Urothelium cell line (cell line): ENCODE data around the gene SLC9A9.

Source experiments
- DNase-seq: peaks from one replicate; pipeline ENCODE4 v3.0.0; 2011; ENCODE audit warnings: low spot score, mixed read lengths
- FAIRE-seq: peaks from 2 replicates; lab custom pipeline; 2011; peaks lifted over from hg19 to GRCh38; lab: Jason Lieb, UNC

The SLC9A9 gene

DNA sequence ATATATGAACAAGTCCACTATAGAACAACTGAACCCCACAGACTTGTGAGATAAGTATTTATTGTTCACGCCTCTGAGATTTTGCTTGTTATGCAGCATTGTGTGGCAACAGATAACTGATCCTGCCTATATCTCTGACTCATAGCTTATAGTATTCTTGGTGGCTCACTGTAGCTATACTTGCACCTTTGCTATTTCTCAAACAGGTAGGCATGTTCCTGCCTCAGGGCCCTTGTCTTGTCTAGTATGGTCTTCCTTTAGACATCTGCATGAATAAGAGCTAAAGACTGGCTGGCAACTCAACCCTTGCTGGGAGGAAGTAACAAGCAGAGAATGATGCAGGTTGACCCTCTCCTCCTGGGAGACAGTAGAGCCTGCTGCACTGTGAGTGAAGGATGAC is 472.6 kb downstream of the SLC9A9 start:
- DNase-seq = no peak

DNA sequence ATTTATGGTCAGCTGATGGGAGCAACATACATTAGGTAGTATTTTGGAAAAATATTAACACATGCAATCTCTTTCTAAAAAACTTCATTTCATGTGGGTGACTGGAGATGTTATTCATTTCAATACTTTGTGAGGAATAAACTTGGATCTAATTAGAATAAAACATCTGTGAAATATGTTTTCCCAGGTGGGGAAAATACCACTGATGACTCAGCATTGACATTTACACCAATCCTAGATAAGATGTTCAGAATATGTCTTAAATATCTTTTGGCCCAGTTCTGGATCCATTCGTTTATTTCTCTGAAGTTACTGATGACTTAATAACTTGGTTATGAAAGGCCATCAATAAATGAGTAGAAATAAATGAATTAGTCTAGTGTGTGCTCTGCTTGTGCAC is 481.1 kb downstream of the SLC9A9 start:
- no peak for FAIRE-seq

More for the DNA sequence above, 472.6 kb downstream of the SLC9A9 start:
- no peak for FAIRE-seq

DNA sequence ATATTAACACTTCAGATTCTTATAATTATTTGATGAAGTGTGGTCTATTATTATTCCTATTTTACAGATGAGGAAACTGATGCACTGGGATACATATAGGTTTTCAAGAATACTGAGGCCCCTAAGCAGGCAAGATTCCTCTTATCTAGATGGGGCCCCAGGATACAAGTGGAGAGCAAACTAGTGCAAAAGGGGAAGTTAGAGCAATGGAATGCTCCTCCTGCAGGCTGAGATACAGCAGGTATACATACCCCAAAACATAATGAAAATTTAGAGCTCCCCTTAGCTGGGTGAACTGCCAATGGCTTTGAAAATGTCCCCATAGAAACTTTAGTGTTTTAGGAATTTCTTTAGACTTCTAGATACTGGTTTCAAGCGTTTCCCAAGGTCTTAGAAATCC is 481.6 kb downstream of the SLC9A9 start:
- DNase-seq (no peak), FAIRE-seq (no peak)

More for the DNA sequence above, 481.1 kb downstream of the SLC9A9 start:
- no peak for DNase-seq

DNA sequence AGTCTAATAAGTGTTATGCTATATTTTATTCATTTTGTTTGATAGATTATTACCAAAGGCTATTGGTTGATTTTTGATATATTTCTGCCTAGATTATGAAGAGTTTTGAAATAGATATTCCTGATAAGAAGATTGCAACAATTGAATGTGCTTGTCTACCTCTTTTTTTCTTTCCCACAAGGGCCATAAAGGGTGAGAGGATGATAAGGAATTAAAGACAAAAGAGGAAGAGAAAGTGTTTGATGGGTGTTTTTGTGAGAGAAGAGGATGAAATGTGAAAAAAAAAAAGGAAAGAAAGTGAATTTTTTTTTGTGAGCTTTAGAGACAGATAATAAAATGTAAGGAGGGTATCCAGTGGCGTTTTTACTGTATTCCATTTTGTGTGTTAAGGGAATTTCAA is 484.3 kb downstream of the SLC9A9 start:
- DNase-seq (no peak), FAIRE-seq (no peak)

DNA sequence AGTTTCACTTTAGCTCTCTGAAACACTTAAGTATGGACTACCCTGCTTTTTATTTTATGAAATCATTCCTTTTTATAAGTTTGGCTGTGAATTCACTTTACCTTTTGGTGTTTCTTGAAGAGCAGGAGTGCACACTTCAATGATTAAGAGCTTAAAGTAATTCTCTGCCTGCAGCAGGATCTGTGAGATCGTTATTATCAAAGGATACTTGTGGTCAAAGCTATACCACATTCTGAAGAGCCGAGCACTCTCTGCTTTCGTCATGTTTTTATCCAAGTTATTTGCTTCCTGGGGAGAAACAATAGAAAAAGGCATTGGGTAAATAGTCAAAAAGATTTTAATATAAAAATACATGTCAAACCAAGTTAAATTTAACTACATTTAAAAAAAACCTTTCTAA is 485.0 kb downstream of the SLC9A9 start:
- FAIRE-seq (no peak), DNase-seq (no peak)

DNA sequence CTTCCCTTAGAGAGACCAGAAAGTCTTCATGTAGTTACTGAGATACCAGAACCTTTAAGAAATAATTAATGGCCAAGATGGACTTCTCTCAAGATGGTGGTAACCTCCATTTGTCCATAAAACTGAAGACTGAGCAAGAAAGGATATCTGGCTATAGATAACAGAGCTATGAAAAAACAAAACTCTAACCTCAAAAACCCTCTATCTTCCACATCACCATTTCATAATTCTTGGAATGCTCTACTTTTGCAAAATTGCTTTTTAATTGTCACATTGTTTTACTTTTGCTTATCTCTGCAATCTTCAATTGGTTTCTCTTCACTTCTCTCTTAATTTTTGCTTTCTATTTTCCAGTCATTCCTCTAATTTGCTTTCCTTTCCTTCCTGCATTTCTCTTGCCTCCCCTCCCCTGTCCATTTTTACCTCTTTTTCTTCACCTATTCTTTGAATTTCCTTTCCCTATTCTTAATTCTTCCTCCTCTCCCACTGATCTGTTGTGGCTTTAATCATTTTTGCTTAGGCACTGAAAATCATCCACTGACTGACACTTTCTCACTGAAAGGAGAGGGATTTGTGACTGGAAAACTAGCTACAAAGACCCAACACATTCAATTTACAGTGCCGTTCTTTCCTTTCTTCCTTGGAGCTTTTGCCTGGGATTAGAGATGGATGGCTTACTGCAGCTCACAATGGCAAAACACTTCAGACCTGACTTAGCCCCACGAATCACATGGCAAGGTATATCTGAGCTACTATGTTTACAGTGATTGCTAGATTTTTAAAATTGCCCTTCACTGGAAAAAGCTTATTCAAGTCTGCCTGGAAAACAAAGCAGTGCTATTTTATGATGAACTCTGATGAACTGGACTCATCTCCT is 485.9 kb downstream of the SLC9A9 start:
- FAIRE-seq (no peak), DNase-seq (no peak)

DNA sequence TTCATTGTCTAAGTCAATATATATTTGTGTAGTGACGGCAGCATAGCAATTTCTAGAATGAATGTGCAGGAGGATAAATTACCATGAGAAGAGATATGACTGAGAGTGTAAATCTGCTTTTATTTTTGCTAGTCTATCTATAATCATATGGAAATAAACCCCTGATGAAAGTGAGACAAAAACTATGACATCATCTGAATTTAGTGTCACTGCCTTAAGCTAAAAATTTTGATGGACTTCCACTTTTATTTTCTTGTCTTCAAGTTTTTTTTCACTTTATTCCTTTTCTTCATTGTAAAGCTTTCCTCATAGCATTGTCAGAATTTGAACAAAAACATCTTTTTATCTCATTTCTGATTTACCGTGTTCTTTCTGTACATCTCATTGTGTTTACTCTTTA is 486.7 kb downstream of the SLC9A9 start:
- DNase-seq = no peak
- no peak for FAIRE-seq

DNA sequence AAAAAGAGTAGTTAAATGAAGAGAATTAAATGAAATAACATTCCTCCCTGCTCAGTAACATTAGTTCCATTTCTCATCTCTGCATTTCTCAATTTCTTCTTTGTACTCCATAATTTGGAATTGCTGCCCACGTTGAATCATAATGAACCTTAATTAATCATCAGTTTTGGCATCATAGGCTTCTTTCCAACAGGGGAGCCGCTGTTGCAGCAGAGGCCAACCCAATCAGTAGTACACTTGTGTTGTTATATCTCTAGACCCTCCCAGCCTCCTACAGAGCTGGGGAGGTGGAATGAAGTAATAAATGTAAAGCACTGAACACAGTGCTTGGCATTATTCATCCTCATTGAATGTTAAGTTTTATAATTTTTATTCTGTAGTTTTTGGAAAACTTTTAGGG is 488.0 kb downstream of the SLC9A9 start:
- FAIRE-seq (no peak), DNase-seq (no peak)

DNA sequence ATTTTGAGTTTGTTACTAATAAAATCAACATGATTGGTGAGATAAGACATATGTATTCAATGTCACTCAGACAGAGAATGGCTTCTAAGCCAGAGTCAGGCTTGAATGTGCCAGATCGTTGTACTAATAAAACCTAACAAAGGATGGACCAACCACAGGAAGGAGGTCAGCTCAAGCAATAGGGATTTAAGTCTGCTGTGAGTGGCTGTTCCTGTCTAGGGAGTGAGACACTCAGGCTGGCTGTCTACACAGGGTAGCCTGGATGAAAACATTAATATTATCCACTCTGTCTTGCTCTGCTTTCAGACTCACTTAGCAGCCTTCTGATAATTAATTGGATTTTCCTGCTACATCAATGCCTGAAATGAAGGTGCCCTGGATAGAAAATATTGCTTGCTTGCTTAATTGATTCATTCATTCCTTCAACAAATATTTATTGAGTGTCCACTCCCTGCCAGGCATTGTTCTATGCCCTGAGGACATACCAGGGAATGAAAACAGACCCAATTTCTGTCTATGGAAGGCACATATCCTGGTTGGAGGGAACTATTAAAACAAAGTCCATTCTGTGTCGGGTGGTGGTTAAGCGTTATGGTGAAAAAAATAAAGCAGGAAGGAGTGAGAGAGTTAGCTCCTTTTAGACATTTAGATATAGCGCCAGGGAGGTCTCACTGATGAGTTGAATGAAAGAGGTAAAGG is 489.3 kb downstream of the SLC9A9 start:
- DNase-seq (no peak), FAIRE-seq (no peak)

DNA sequence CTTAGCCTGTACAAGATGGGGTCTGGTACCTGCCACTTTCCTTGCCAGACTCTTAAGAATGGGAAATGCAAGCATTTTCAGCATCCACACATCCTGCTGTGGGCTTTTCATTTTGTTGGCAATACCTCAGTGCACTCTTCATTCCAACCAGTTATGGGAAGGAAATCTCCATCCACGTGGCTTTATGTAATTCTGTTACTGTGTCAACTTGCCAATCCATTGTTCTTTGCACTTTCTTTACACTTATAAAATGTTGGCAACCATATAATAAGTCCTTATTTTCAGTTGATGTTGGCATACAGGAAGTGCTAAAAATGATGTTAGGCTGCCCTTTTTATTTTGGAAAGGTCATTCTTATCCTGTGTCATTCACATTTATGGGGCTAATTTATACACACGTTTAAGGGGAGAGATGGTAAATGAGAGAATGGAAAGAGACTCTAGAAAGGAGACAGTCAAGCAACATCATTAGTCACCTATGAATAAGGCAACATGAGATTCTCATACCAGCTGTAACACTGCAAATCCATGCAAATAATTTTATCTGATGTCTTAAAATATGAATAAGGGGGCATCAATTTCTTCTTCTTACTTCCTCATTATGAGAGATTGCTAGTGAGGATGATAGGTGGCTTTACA is 490.0 kb downstream of the SLC9A9 start:
- DNase-seq (no peak), FAIRE-seq (no peak)

DNA sequence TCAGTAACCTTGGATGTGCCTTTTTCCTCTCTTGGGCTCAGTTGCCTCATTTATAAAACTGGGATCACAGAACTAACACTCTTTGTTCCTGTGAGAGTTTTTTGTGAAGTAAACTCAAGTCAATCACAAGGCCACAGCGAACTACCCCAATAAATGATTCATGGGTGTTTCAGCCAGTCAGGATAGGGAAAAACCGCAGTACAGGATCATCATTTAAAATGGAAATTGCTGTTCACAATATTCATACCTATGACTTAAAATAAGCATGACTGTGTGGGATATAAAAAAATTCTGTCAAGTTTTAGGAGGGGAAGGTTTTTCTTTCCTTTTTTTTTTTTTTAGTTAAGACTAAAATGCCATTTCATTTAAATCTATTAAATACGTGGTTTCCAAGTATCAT is 490.6 kb downstream of the SLC9A9 start:
- DNase-seq (no peak), FAIRE-seq (no peak)

DNA sequence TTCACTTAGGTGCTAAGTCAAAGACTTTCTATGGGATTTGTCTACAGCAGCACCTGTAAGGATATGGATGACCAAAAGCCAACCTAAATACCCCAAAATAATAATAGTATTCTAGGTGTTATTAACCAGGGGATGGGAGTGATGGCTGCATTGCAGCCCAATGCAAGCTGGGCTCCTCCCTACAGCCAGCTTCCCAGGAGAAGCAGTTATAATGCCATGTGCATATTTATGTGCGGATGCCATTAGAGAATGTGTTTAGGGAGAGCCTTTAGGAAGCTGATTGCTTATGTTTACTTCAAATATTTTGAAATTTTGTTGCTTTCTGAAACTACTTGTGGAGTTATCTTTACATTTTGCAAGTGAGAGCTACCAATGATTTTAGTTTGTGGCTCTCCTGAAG is 491.4 kb downstream of the SLC9A9 start:
- no peak for FAIRE-seq
- no peak for DNase-seq

DNA sequence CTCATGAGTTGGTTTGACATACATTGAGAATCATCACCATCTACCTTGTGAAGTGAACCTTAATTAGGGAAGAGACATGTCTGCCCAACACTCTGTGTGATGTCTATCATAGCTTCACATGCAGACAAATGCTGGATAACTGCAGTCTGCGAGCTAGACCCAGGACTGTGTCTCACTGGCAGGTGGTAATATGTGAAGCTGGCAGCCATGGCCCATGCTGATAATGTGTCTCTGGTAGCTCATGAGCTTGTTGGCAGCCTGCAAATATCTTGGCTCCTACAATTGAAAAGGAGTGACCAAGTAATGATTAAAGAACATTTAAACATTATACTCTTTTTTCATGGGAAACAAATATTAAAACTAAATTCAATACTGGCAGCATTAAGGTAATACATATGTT is 493.9 kb downstream of the SLC9A9 start:
- no peak for FAIRE-seq
- no peak for DNase-seq

DNA sequence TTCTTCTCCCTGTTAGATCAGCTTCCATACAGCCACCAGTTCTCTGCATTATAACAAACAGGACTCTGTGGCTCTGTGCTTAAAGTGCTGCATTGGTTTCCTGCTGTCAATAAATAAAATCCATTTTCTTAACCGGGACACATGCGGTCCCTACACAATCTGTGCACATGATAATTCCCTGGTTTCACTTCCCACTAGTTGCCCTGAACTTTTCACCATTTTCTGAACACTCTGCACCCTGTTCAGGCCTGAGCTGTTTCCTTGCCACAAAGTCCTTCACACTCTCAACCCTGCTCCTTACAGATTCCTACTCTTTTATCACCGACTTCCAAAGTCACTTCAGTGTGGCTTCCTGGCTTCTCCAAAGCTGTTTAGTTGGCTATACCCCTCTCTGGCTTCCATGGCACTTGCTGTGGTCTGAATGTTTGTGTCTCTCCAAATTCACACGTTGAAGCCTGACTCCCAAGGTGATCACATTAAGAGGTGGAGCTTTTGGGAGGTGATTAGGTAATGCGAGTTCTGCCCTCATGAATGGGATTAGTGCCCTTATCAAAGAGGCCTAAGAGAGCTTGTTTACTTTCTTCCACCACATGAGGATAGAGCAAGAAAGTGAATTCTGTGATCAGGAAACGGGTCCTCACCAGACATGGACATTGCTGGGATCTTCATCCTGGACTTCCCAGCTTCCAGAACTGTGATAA is 495.3 kb downstream of the SLC9A9 start:
- FAIRE-seq (no peak), DNase-seq (no peak)

DNA sequence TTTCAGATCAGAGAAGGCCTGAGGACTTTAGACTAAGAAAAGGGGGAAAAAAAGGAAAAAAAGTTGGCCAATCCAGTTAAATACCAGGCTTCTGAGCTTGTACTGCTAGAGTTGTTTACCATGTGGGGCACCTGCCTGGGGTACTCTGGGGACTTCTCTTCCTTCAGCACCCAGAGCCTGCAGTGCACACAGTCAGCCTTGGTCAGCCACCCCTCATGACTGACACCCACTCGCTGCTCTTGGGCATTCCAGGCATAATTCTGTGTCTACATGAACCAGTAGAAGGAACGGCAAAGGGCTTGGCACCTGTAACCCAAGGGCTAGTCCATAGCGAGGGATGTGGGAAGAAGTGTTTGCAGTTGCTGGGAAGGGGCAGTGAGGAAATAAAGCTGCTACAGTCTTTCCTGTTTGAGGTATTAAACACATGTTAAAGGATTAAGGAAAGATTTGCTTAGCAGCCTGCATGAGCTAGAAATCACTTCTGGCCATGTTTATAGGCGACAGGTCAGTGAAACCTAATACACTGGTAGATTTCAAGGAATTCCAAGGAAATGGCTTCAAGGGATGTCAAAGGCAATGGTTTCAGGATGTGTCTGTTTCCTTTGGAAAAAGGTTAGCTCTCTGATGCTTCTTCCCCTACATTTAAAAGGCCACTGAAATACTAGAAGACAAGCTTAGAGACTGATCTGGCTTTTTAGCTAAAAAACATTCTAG is 496.2 kb downstream of the SLC9A9 start:
- FAIRE-seq (no peak), DNase-seq (no peak)

DNA sequence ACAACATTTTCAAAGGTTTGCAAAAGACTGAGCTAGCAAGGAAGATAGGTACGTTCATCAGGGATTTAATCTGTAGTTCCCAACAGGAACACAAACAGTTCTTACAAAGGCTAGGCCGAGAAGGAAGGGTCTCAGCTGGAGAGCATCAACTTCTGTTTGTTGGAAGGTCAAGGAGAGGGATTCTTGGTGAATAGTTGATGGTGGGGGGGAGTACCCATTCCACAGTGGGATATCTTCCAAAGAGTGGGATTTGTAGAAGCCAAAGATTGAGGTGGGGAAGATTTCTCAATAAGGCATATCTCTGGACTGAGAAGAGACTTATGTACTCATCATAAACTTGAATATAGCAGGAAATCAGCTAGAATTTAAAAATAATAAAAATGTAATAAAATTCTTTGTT is 496.9 kb downstream of the SLC9A9 start:
- DNase-seq (no peak), FAIRE-seq (no peak)

DNA sequence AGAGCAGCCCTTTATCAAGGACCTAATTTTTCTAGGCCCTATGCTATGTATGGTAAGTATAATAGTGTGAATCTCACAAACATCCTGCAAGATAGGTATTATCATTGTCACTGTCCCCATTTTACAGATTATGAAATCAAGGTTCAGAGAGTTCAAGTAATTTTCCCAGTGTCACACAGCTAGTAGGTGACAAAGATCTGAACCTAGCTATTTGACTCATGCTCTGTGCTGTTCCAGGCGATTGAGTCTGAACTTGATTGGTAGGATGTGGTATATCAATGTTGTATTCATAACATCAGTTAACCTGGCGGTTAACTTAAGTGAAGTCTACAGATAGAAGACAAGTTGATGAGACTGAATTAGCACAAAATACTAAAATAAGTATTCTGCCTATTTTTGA is 498.8 kb downstream of the SLC9A9 start:
- FAIRE-seq (no peak), DNase-seq (no peak)

DNA sequence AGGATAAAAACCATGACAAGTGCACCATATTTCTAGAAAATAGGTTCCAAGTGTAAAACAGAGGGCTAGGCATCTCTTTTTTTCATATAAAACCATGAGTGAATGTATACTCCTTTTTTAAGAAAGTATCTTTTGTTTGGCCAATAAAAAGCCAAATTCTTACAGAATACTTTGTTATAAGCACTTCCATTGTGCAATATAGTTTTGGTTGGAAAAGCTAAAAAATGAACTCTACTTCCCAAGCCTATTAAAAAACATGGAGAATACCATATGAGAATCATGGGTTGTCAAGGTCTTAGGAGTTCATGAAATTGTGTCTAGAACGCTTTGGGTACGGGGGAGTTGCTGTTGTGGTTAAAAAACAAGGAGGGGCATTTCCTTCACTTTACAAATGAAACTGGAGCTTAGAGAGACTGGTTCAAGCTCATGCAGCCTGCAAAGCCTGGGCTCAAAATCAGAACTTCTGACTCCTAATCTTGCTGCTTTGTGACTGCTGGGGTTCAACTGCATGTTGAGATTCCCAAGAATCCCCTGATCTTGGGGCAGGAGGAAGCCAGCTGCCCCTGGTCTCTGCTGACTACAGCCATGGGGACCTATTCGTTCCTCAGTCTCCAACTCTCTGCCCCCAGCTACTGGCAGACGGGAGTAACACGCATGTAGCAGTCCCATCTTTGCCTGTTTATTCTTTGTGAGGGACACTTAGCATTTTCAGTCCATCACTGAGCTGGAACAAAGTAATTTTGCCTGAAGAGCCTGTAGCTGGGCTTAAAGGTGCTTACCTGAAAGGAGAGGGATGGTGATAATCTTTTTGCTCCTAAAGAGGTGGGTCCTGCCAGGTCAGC is 499.6 kb downstream of the SLC9A9 start:
- DNase-seq = no peak
- FAIRE-seq = no peak

DNA sequence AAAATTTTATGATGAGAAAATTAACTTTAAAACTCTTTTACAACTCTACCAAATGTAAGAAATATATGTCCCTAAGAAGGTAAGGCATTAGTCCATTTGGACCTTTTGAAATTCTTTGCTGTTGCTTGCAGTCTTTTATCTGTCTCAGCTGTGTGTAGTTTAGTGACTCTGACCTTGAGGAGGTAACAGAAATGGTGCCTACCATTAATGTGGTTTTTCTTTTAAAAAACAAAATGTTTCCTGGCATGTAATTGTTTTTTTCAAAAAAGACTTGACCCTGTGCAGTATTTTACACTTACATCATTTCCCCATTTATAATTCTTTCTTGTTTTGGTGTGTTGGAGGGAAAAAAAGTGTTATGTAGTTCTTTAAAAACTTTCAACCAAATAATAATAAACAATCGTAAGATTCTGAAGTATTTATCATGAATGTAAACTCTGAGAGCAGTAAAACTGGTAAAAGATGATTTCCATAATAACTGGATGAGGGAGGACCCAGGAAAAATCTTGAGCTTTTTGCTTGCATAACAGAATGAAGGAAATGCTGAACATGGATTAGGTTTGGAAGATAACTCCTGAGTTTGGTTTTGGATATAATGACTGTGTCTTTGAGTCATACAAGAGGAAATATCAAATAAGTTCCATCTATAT is 503.6 kb downstream of the SLC9A9 start:
- FAIRE-seq (no peak), DNase-seq (no peak)
